ENCODE data around the gene LPCAT2.

Gene LPCAT2

GRCh38 chr16:55492756-55493380 is 16.0 kb upstream of the LPCAT2 start:
- TF ChIP-seq POLR2A (IDR thresholded peaks at IDR 0.05; ENCODE audit: extremely low read depth, insufficient read length) (no peak), CTCF (IDR thresholded peaks at IDR 0.05; ENCODE audit: low read depth, low read length) (no peak), MAX (IDR thresholded peaks at IDR 0.05; ENCODE audit: low read depth, low read length) (no peak), MYC (IDR thresholded peaks at IDR 0.05; ENCODE audit: low read depth, low read length) (no peak)
- DNase-seq (ENCODE audit: low read depth): no peak
- H3K4me3 ChIP-seq (ENCODE audit: low read depth, low read length): no peak overlapping the region

DNA sequence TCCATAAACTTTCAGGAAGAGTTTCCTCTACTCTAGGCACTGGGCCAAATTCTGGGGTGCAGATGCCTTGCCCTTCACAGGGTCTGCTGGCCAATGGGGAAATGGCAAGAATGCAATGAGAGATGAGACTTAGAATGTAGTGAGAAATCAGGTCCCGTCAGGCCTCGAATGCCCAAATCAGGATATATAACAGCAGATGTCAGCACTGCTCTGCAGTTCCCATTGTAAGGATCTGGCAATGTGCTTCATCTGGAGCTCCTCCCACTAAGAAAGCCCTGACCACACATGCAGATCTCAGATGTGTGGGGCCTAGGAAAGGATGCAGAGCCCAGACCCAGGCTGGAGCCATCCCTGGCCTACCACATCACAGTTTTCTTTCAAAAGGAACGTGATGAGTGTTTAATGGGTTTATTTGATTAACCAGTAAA is 13.9 kb upstream of the LPCAT2 start:
- DNase-seq (ENCODE audit: low read depth): peak; percentile 63
- TF ChIP-seq CTCF (IDR thresholded peaks at IDR 0.05; ENCODE audit: low read depth, low read length): peak; percentile 10
- TF ChIP-seq MAX (IDR thresholded peaks at IDR 0.05; ENCODE audit: low read depth, low read length): no peak
- no peak overlapping the region for H3K4me3 ChIP-seq (ENCODE audit: low read depth, low read length)

DNA sequence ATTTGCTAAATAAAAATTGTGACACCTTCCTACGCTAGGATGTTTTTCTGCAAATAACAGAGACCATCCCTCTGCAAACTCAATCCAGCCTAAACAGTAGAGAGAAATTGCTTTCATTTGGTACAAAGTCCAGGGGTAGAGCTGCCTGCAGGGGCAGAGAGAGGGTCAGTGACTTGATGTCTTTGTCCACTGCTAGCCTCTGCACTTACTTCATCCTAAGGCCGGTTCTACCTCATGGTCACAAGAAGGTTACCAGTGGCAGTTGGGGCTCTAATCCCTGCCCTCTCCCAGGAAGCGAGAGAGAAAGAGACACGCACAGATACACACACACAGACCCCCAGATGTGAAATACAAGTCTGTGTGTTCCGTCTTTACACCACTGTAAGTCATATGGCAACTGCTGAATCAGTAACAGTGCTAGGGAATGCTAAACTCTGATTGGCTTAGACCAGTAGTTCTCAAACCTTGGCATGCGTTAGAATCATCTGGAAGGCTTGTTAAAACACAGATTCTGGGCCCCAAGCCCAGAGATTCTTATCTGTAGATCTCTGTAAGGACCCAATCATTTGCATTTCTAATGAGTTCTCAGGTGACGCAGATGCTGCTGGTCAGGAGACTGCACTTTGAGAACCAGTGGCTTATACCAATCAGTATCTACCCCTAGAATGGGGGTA is 13.1 kb upstream of the LPCAT2 start:
- TF ChIP-seq MAX (IDR thresholded peaks at IDR 0.05; ENCODE audit: low read depth, low read length): no peak
- no peak for TF ChIP-seq MYC (IDR thresholded peaks at IDR 0.05; ENCODE audit: low read depth, low read length)
- TF ChIP-seq CTCF (IDR thresholded peaks at IDR 0.05; ENCODE audit: low read depth, low read length): no peak
- no peak for TF ChIP-seq POLR2A (IDR thresholded peaks at IDR 0.05; ENCODE audit: extremely low read depth, insufficient read length)
- DNase-seq (ENCODE audit: low read depth): no peak
- no peak overlapping the region for H3K4me3 ChIP-seq (ENCODE audit: low read depth, low read length)

DNA sequence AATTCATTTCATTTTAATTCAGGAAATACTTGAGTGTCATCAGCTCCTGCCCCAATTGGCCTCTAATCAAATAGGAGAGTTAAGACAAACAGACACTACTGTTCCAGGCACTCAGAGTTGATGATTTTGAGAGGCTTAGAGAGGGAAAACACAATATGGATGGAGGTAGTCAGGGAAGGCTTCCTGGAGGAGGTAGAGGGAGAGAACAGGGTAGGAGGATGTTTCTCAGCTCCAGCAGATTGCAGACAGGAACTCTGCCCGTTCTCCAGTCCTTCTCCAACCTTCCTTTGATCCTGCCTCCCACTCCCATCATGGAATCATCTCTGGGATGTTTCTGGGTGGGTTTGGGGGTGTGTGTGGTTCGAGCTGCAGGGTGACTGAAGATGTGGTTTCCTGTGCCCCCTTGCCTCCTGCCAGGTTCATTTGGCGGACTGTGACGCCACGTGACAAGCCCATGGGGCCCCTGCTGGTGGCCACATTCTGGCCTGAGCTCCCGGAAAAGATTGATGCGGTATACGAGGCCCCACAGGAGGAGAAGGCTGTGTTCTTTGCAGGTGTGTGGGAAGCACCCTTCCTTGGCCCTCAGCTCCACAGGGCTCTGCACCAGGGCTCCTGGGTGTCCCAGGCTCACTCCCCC is 12.2 kb upstream of the LPCAT2 start:
- no peak overlapping the region for H3K4me3 ChIP-seq (ENCODE audit: low read depth, low read length)
- TF ChIP-seq MAX (IDR thresholded peaks at IDR 0.05; ENCODE audit: low read depth, low read length) (peak; percentile 63; the same call in 1 of the 2 replicates), CTCF (IDR thresholded peaks at IDR 0.05; ENCODE audit: low read depth, low read length) (no peak), POLR2A (IDR thresholded peaks at IDR 0.05; ENCODE audit: extremely low read depth, insufficient read length) (no peak), MYC (IDR thresholded peaks at IDR 0.05; ENCODE audit: low read depth, low read length) (no peak)
- peak; percentile 28 for DNase-seq (ENCODE audit: low read depth)

DNA sequence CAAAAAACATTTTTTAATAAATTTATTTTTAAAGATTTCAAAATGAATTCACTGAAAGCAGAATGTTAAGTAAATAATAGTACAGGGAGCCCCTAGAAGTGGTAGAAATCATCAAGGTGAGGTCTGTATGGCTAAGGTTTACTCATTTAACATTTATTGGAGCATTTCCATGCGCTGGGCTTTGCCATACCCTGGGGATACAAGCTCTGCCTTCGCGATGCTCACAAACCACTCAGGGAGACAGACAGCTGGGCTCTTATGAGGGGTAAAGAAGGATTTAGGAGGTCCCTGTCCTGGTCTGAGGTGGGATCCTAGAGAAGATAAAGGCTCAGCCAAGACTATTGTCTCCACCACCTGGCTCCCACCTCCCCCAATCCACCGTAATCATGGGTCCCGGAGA is 11.3 kb upstream of the LPCAT2 start:
- TF ChIP-seq MYC (IDR thresholded peaks at IDR 0.05; ENCODE audit: low read depth, low read length): no peak
- no peak for TF ChIP-seq CTCF (IDR thresholded peaks at IDR 0.05; ENCODE audit: low read depth, low read length)
- no peak for TF ChIP-seq MAX (IDR thresholded peaks at IDR 0.05; ENCODE audit: low read depth, low read length)
- no peak for TF ChIP-seq POLR2A (IDR thresholded peaks at IDR 0.05; ENCODE audit: extremely low read depth, insufficient read length)
- no peak overlapping the region for H3K4me3 ChIP-seq (ENCODE audit: low read depth, low read length)
- DNase-seq (ENCODE audit: low read depth): no peak

Data from NB4 (cell line).